ENCODE data around the gene INPP4B.

Gene INPP4B

GRCh38 chr4:142347241-142347640 is 498.9 kb downstream of the INPP4B start:
- no peak for TF ChIP-seq CTCF (IDR thresholded peaks at IDR 0.05)
- no peak for TF ChIP-seq ZFX (IDR thresholded peaks at IDR 0.05; ENCODE audit: borderline replicate concordance)
- H3K27ac ChIP-seq, result no peak overlapping the region

DNA sequence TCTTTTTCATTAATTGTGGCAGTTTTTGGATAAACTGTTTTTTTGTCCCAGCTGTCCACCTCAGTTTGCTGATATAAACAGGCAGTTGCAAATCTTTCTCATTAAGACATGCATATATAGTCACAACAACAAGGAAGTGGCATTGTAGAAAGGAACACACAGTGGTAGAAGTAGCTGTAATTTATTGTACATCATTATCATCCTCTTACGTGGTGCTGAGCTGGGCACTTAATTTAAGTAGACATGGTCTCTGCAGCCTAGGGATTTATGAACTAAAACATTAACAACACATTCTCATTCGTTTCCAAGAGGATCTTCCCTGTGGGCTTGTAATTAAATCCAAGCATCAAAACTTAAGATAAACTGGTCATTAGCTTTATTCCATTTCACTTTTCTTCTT is 500.2 kb downstream of the INPP4B start:
- TF ChIP-seq CTCF (IDR thresholded peaks at IDR 0.05) (no peak), ZFX (IDR thresholded peaks at IDR 0.05; ENCODE audit: borderline replicate concordance) (no peak)
- no peak overlapping the region for H3K27ac ChIP-seq

- no peak overlapping the region for H3K27ac ChIP-seq
- TF ChIP-seq CTCF (IDR thresholded peaks at IDR 0.05) (no peak), ZFX (IDR thresholded peaks at IDR 0.05; ENCODE audit: borderline replicate concordance) (no peak)
These were observed 504.8 kb downstream of the INPP4B start for GRCh38 chr4:142341268-142341667.

- H3K27ac ChIP-seq, result no peak overlapping the region
- no peak for TF ChIP-seq ZFX (IDR thresholded peaks at IDR 0.05; ENCODE audit: borderline replicate concordance)
- TF ChIP-seq CTCF (IDR thresholded peaks at IDR 0.05), result no peak
These were observed 507.0 kb downstream of the INPP4B start for GRCh38 chr4:142339053-142339452.

GRCh38 chr4:142336251-142336934 is 509.7 kb downstream of the INPP4B start:
- TF ChIP-seq ZFX (IDR thresholded peaks at IDR 0.05; ENCODE audit: borderline replicate concordance) (no peak), CTCF (IDR thresholded peaks at IDR 0.05) (no peak)
- no peak overlapping the region for H3K27ac ChIP-seq

GRCh38 chr4:142334931-142335330 is 511.2 kb downstream of the INPP4B start:
- TF ChIP-seq CTCF (IDR thresholded peaks at IDR 0.05) (no peak), ZFX (IDR thresholded peaks at IDR 0.05; ENCODE audit: borderline replicate concordance) (no peak)
- no peak overlapping the region for H3K27ac ChIP-seq

- TF ChIP-seq CTCF (IDR thresholded peaks at IDR 0.05) (no peak), ZFX (IDR thresholded peaks at IDR 0.05; ENCODE audit: borderline replicate concordance) (no peak)
- no peak overlapping the region for H3K27ac ChIP-seq
These were observed 514.5 kb downstream of the INPP4B start for GRCh38 chr4:142331646-142332045.

Measured in 22Rv1 (cell line).